ENCODE results near the gene LHFPL2.
"Not testable (repeated sequence)": the region's sequence is repeated elsewhere in the genome, so short reads cannot be mapped to it uniquely, and the experiment has no call there.

The LHFPL2 gene, protein sequence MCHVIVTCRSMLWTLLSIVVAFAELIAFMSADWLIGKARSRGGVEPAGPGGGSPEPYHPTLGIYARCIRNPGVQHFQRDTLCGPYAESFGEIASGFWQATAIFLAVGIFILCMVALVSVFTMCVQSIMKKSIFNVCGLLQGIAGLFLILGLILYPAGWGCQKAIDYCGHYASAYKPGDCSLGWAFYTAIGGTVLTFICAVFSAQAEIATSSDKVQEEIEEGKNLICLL

GRCh38 chr5:78648359-78649210, at the start of gene LHFPL2:
Gene LHFPL2, minus strand, starts transcription at chr5:78648772. Its CDS starts 138,559 bp downstream, at chr5:78510213.
- in situ Hi-C loops (cut with MboI; ENCODE audit: low sequenced_read_pairs), result no loop called here

DNA sequence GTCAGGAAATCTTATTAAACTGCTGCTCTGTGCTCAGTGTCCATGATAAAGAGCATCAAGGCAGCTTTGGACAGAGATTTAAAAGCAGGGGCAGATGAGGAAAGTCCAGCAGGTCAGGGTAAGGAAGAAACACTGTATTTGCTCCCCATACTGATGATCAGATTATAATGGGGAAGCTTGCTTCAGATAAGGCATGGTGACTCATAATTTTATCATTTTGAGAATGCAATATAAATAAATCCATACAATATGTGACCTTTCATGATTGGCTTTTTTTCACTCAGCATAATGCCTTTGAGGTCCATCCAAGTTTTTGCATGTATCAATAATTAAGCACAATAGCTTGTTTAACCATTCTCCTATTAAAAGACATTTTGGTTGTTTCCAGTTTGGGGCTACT, 48.1 kb upstream of the LHFPL2 start:
- in situ Hi-C loops (cut with MboI; ENCODE audit: low sequenced_read_pairs), result no loop called here

DNA sequence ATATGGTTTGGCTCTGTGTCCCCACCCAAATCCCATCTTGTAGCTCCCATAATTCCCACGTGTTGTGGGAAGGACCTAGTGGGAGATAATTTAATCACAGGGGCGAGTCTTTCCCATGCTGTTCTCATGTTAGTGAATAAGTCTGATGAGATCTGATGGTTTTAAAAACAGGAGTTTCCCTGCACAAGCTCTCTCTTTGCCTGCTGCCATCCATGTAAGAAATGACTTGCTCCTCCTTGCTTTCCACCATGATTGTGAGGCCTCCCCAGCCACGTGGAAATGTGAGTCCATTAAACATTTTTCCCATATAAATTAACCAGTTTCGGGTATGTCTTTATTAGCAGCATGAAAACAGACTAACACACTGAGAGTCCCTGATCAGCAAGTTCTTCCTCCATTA, 47.5 kb upstream of the LHFPL2 start:
- in situ Hi-C loops (cut with MboI; ENCODE audit: low sequenced_read_pairs), result not testable (repeated sequence)

DNA sequence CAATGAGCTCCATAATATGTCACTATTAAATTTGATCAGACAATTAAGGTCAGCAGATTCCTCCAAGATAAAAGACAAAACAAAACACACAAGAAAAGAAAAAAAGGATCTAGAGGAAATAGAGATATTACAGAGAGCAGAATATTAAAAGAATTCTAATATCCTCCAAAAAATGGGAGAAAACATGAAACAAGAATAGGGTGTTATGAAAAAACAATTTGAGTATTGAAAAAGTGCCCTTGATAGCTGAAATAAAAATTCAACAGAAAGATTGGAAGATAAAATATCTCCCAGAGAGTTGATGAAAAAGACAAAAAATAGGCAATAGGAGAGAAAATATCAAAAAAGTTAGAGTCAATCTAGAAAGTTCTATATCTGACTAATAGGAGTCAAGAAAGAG, 44.8 kb upstream of the LHFPL2 start:
- in situ Hi-C loops (cut with MboI; ENCODE audit: low sequenced_read_pairs), result no loop called here

GRCh38 chr5:78691084-78691960, 42.8 kb upstream of the LHFPL2 start:
- in situ Hi-C loops (cut with MboI; ENCODE audit: low sequenced_read_pairs), result no loop called here

DNA sequence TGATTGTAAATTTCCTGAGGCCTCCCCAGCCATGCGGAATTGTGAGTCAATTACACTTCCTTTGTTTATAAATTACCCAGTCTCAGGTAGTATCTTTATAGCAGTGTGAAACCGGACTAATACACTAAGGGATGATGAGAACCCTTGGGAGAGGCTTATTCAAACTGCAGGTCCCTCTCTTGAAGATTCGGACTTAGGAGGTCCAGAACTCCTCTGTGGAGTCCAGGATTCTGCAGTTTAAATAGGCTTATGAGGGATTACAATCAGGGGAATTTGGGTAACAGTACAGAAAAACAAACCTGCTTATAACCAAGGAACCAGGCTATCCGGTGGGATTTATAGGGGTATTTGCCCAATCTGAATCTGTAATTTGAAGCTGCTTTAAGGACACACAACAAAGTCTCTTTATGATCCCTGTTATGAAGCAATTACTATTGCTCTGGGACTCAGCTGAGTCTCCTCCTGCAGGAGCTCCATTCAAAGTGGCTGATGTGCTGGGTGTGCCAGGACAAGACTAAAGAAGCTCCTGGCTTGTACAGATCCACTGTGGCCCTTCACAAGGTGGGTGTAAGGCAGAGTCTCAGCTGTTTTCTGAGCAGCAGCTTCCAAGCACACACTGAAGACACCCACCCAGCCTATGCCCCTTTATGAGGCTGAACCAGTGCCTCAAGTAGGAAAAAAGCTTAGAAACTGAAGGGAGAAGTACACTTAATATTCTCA, 41.8 kb upstream of the LHFPL2 start:
- in situ Hi-C loops (cut with MboI; ENCODE audit: low sequenced_read_pairs), result no loop called here

DNA sequence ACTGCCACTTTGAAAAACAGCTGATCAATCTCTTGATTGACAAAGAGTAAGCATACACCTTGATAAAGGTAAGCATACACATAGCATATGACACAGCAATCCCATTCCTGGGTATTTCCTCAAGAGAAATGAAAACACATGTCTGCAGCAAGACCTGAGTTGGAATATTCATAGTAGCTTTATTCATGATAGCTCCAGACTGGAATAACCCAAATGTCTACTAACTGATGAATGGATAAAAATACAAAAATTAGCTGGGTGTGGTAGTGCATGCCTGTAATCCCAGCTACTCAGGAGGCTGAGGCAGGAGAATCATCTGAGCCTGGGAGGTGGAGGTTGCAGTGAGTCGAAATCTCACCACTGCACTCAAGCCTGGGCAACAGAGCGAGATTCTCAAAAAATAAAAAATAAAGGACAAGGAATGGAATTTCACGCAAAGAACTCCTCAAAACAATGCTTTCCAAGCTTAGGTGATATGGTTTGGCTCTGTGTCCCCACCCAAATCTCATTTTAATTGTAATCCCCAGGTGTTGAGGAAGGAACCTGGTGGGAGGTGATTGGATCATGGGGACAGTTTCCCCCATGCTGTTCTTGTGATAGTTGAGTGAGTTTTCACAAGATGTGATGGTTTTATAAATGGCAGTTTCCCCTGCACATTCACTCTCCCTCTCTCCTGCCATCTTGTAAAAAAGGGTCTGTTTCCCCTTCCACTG, 41.1 kb upstream of the LHFPL2 start:
- in situ Hi-C loops (cut with MboI; ENCODE audit: low sequenced_read_pairs), result no loop called here

GRCh38 chr5:78687514-78687913, 38.9 kb upstream of the LHFPL2 start:
- in situ Hi-C loops (cut with MboI; ENCODE audit: low sequenced_read_pairs), result not testable (repeated sequence)

- in situ Hi-C loops (cut with MboI; ENCODE audit: low sequenced_read_pairs), result not testable (repeated sequence)
These were observed 35.3 kb upstream of the LHFPL2 start for GRCh38 chr5:78683905-78684304.

- in situ Hi-C loops (cut with MboI; ENCODE audit: low sequenced_read_pairs), result no loop called here
These were observed 31.3 kb upstream of the LHFPL2 start for GRCh38 chr5:78679905-78680304.

DNA sequence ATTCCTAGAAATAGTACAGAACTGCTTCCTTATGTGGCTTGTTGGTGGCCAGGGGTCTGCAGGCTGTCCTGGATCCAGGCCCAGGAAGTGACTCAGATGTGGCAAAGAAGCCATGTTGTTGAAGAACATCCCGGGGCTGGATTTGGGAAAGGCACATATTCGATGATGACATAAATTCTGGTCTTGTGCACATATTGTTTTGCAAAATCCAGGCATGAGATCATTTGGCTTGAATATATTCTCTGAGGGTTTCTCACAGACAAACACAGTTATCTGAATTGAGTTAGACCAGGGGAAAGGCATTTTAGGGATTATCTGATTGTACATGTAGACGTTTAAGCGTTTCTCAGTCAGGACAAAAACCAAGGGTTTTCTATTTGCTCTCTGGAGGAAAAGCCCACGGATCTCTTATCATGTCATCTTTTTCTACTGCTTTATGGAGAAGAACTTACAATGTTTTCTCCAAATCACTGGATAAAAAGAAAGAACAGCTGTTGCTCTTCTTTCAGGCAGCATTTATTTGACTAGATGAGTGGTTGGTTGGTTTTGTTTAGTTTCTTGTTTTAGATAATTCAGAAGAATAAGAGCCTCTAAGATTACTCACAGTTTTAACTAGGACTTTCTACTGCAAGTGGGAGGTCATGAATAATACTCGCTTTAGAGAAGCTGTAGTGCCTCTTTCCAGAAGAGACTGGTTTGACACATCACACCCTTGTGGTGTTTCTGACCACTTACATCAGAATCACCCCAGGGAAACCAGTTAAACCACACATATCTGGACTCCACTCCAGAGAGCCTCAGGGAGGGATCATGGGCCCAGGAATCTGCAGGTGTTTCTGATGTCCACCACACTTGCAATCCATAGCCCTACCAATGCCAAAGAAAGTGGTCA, 29.5 kb upstream of the LHFPL2 start:
- in situ Hi-C loops (cut with MboI; ENCODE audit: low sequenced_read_pairs), result no loop called here

DNA sequence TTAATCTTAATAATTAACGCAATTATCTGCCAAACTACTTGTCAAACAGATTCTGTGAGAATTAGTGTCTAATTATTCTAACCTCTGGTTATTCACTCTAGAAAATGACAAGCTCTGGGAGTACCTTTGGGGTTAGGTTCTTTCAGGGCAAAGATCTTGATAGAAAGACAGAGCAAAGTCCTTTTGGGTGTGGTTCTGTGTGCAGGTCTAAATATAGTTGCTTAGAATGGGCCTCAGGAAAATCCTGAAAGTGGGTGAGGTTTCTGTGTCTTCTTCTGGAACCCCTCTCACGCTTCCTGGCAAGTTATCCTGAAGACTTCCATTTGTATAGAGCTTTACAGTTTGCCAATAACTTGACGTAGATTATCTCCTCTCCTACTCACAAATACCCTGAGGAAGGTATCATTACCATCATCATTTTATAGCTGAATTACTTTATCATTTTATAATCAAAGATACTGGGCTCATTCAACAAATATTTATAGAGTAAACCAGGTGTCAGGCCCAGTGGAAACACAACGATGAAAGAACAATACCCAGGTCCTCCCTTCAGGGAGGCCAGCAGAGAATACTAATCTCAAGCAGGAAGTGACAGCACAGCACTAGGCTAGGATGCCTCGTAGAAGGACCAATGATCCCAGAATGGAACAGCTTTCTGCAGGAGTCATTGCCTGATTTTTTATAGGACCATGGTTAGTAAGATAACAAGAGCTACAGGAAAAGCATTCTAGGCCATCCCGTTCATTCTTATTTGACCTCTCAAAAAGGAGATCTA, 27.6 kb upstream of the LHFPL2 start:
- in situ Hi-C loops (cut with MboI; ENCODE audit: low sequenced_read_pairs), result no loop called here

- in situ Hi-C loops (cut with MboI; ENCODE audit: low sequenced_read_pairs), result not testable (repeated sequence)
These were observed 25.3 kb upstream of the LHFPL2 start for GRCh38 chr5:78673827-78674226.

DNA sequence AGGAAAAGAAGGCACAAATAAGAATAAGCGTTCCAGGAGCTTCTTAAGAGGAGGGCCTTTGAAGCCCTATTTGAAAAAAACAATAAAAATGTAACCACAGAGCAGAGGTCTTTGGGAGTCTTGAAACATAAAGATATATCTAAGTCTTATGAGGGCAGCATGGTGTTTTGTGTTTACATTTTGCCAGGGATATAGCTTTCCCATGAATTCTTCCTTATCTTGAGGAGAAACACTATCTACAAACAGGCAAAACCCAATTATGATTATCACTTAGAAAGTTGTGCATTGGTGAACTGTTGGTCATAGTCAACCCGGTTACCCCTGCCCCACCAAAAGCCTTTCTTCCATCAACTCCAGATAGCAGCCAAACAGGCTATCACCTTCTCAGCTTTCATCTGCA, 23.6 kb upstream of the LHFPL2 start:
- in situ Hi-C loops (cut with MboI; ENCODE audit: low sequenced_read_pairs), result no loop called here

GRCh38 chr5:78671609-78672008, 23.0 kb upstream of the LHFPL2 start:
- in situ Hi-C loops (cut with MboI; ENCODE audit: low sequenced_read_pairs), result no loop called here

DNA sequence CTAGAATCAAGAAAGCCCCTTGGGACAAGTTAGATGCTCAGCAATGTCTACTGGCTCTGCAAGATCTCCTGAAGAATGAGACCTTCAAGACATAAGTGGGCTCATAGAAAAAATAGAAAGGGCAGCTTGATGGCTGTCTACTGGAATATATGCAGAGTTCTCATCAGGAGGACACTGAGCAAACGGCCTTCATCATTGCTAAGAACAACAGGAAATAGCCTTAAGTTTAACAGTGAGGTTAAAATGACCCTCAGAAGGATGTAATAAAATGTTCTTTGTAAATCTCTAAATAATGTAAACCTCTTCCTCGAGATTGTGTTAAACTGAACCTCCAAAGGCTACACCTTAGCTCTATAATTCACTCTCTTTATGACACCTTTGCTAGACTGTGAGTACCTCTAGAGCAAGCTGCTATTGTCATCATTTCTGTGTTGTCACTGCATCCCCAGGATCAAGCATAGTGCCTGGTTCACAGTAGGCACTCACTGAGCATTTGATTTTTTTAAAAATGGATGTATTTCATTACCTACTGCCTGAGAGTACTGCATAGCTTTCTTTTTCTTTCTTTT, 22.2 kb upstream of the LHFPL2 start:
- in situ Hi-C loops (cut with MboI; ENCODE audit: low sequenced_read_pairs), result no loop called here

GRCh38 chr5:78669331-78669730, 20.8 kb upstream of the LHFPL2 start:
- in situ Hi-C loops (cut with MboI; ENCODE audit: low sequenced_read_pairs), result no loop called here

GRCh38 chr5:78667461-78668103, 19.0 kb upstream of the LHFPL2 start:
- in situ Hi-C loops (cut with MboI; ENCODE audit: low sequenced_read_pairs), result no loop called here
